GM21526 (cell line): ENCODE data around the gene SEC11C.

Experiments
- ATAC-seq: cut with Tn5 transposase; IDR thresholded peaks from one replicate; pipeline ENCODE4 v1.9.1; 2021; ENCODE audit warnings: moderate library complexity; ENCODE audit not compliant: unreplicated experiment, low FRiP score

Gene SEC11C

GRCh38 chr18:59207506-59207905 is 67.8 kb downstream of the SEC11C start:
- no peak for ATAC-seq
